Raji (cell line): Measurements from ENCODE around the gene MAP2K1.

Source experiments
- POLR2A ChIP-seq: IDR thresholded peaks from 2 replicates; pipeline ENCODE4 v1.6.1; 2011; ENCODE audit warnings: low read depth, low read length, control low read depth; ENCODE audit not compliant: insufficient read depth

MAP2K1 gene

DNA sequence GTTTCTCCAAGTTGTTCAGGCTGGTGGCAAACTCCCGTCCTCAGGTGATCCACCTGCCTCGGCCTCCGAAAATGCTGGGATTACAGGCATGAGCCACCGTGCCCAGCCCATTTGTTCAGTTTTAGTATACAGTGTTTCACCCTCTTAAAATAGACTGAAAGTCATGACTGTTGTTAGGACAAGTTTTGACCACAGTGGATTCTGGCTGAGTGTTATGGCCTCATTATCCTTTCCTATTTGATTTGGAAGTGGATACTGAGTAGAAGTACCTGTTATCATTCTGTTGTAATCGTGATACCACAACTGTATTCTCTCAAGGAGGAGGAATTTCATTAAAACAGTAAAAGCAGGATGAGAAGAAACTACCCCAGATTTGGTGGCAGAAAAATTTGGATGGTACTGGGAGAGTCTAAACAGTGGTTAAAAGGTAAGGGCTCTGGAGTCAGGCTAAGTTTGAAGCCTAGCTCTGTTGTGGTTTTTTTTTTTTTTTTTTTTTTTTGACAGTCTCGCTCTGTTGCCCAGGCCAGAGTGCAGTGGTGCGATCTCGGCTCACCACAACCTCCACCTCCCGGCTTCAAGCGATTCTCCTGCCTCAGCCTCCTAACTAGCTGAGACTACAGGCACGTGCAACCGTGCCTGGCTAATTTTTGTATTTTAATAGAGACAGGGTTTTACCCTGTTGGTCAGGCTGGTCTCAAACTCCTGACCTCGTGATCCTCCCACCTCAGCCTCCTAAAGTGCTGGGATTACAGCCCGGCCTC is 2.6 kb downstream of the MAP2K1 start:
- TF ChIP-seq POLR2A = no peak

GRCh38 chr15:66389859-66390381 is 3.2 kb downstream of the MAP2K1 start:
- no peak for TF ChIP-seq POLR2A

GRCh38 chr15:66390678-66391077 is 4.0 kb downstream of the MAP2K1 start:
- TF ChIP-seq POLR2A = no peak

DNA sequence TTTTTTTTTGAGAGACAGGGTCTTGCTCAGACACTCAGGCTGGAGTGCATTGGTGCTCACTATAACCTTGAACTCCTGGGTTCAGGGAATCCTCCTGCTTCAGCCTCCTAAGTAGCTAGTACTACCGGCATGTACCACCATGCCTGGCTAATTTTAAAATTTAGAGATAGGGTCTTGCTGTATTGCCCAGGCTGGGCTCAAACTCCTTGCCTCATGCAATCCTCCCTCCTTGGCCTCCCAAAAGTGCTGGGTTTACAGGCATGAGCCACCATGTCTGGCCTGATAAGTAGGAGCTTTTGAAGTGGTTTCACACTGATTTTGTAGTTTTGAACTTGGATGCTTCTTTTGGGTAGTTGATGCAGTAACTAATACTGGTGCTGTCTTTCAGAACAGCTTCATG is 7.8 kb downstream of the MAP2K1 start:
- TF ChIP-seq POLR2A = no peak

- TF ChIP-seq POLR2A = no peak
Observed at GRCh38 chr15:66394915-66395314, 8.2 kb downstream of the MAP2K1 start.

DNA sequence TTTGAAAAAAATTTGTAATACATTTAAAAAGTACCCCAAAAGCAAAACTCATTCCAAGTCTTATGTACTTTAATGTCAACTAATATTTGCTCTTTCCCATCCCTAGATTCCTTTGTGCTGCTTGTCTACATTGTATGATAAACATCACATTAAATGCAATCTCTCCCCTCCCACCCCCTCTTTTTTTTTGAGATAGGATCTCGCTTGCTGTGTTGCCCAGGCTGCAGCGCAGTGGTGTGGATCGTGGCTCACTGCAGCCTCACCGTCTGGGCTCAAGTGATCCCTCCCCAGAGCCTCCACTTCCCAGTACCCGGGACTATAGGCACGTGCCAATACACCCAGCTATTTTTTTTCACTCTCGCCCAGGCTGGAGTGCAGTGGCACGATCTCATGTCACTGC is 12.6 kb downstream of the MAP2K1 start:
- TF ChIP-seq POLR2A = no peak

DNA sequence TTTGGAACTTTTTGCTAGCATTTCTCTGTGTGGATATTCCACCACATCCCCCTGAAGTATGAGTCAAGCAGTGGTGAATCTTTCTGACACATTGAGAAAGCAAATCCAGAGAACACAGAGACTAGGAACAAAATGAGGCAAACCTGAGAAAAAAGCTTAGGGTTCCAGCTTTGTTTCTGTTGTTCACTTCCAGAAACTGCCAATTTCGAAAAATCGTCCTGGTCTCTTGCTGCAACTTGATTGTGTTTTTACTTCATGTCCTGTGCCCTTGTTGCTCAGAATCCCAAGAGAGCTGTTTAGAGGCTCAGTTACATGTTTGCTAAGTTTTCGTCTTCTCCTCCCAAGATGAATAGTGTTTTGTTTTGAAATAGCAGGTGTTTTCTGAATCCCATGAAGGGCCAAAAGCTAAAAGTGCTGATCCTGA is 13.7 kb downstream of the MAP2K1 start:
- no peak for TF ChIP-seq POLR2A

- TF ChIP-seq POLR2A = 0 out of 2 replicates have a peak, but pooled peaks have one; percentile 37
Observed at GRCh38 chr15:66401130-66402021, 14.7 kb downstream of the MAP2K1 start.

DNA sequence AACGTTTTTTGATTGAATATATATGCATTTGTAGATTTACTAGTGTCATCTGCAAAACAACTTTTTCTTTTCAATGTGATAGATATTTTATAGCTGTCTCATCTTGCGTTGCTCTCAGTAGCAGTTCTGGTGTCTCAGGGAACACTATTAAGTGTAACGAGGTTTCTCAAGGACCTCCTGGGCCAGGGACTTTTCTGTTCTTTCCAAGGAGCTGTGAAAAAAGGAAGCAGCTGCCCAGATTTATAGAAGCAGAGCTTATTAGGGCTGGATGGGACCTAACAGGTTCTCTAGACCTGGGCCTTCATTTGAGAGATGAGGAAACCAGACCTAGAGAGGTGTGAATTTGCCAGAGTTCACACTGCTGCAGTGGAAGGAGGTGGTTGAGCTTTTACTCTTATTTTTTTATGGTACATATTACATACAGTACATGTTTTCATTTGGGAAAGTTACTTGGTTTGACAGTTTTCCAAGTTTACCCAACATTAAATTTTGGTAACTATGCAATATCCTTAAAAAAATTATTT is 16.1 kb downstream of the MAP2K1 start:
- no peak for TF ChIP-seq POLR2A

GRCh38 chr15:66403323-66403722 is 16.6 kb downstream of the MAP2K1 start:
- no peak for TF ChIP-seq POLR2A

- TF ChIP-seq POLR2A = no peak
Observed at GRCh38 chr15:66404122-66404521, 17.4 kb downstream of the MAP2K1 start.

- TF ChIP-seq POLR2A = no peak
Observed at GRCh38 chr15:66404532-66404931, 17.8 kb downstream of the MAP2K1 start.

GRCh38 chr15:66405007-66405406 is 18.3 kb downstream of the MAP2K1 start:
- no peak for TF ChIP-seq POLR2A

GRCh38 chr15:66405615-66406014 is 18.9 kb downstream of the MAP2K1 start:
- TF ChIP-seq POLR2A = no peak

DNA sequence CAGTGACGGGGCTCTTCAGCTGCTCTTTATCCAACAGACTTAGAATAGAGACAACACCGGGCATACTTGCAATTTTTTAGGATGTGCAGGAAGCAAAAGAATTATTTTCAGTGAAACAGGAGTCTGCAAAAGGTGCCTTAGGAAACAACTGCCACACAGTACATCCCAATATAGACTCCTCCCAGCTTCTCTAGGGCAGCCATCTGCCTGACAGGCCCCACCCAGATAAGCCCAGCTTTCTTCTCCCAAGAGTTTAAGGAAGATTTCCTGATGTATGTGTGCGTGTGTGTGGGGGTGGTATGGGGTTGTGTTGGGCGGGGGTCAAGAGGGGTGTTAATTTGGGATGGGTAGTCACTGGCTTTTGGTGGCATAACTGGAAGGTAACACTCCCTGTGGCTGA is 21.5 kb downstream of the MAP2K1 start:
- no peak for TF ChIP-seq POLR2A
